ENCODE measurements around the gene CYTH3. TPM values are rescaled to one million over a fixed set of nuclear protein-coding genes. Genes with fewer than 3 reads are reported as not detected.
A peak's percentile ranks its signal among the peaks of the same experiment; 100 is the strongest.

The CYTH3 gene
- total and polyA plus RNA-seq, 2 of the 8 experiments (the other 6 are each of a cell fraction or from before 2014, with no cell fraction given) = 10.3 to 11.9 TPM

GRCh38 chr7:6198689-6199595, 73.5 kb downstream of the CYTH3 start:
- Histone ChIP-seq H2AK5ac (ENCODE audit: low read depth, low read length) (no peak overlapping the region), H3K4me3 (ENCODE audit: extremely low read depth in 1 of 4, insufficient read depth in 2 of 4, low read depth in 3 of 4, low read length in 4 of 4) (peak overlapping the region in 1 of 4 experiments; percentile 3; a peak in 1 of 8 replicates), H3K36me3 (ENCODE audit: control insufficient read depth in 2 of 4, insufficient read depth in 4 of 4, low read length in 3 of 4) (no peaks in the 10 kb centered on the region), H2BK12ac (ENCODE audit: low read depth, low read length) (peak overlapping the region; percentile 18; the same call in 1 of the 2 replicates), H2BK5ac (ENCODE audit: low read depth, low read length) (peak overlapping the region; percentile 62; the same call in 1 of the 2 replicates), H4K20me1 (replicated peaks in 1 of 2; ENCODE audit: control insufficient read depth in 1 of 2, insufficient read depth in 2 of 2, low read length in 2 of 2) (no peaks in the 10 kb centered on the region), H2BK20ac (ENCODE audit: low read length) (no peak overlapping the region), H2BK120ac (replicated peaks; ENCODE audit: low read depth, low read length) (peak overlapping the region; percentile 6), H3K4me2 (ENCODE audit: insufficient read depth in 1 of 2, low read depth in 2 of 2, low read length in 2 of 2) (peak overlapping the region; percentile 42 to 60; a peak in 3 of 4 replicates), H3K27me3 (replicated peaks in 1 of 4; ENCODE audit: control insufficient read depth in 3 of 4, extremely low read depth in 1 of 4, insufficient read depth in 3 of 4, low read length in 3 of 4) (no peaks in the 10 kb centered on the region), H3K23ac (ENCODE audit: insufficient read length) (no peak overlapping the region), H3K18ac (ENCODE audit: extremely low read depth, low read length) (no peak overlapping the region), H3K4me1 (replicated peaks in 1 of 4; ENCODE audit: control insufficient read depth in 3 of 4, insufficient read depth in 4 of 4, low read length in 3 of 4) (peaks cover 1 to 11% (median 7%) of the 10 kb centered on the region in 4 experiments), H3K9ac (replicated peaks in 1 of 4; ENCODE audit: extremely low read depth in 1 of 4, low read depth in 3 of 4, low read length in 3 of 4) (no peak overlapping the region), H3K79me2 (ENCODE audit: control insufficient read depth in 1 of 2, insufficient read depth in 2 of 2, low read length in 2 of 2) (no peaks in the 10 kb centered on the region), H3K4ac (replicated peaks; ENCODE audit: insufficient read length, low read depth, low read length) (peak overlapping the region; percentile 8), H4K5ac (ENCODE audit: insufficient read length, low read depth, low read length) (no peak overlapping the region), H4K8ac (ENCODE audit: extremely low read depth, insufficient read depth, low read length) (no peak overlapping the region), H3K23me2 (ENCODE audit: low read depth, low read length) (no peaks in the 10 kb centered on the region), H3K14ac (ENCODE audit: insufficient read length) (no peak overlapping the region), H2AFZ (ENCODE audit: low read length) (0 out of 2 replicates have a peak overlapping the region, but pooled peaks have one; percentile 14), H3K79me1 (ENCODE audit: low read depth, low read length) (no peaks in the 10 kb centered on the region), H3K56ac (replicated peaks; ENCODE audit: insufficient read length, low read depth, low read length) (no peak overlapping the region), H4K91ac (replicated peaks; ENCODE audit: insufficient read length, low read length) (peak overlapping the region; percentile 82), H3K9me3 (ENCODE audit: insufficient read depth in 2 of 2, low read depth in 1 of 2, low read length in 1 of 2) (no peaks in the 10 kb centered on the region), H2BK15ac (ENCODE audit: low read length) (no peak overlapping the region), H3K27ac (ENCODE audit: low read depth, low read length) (peak overlapping the region; percentile 40; the same call in 1 of the 2 replicates)
- DNase-seq (ENCODE audit: low read depth in 1 of 2, low spot score in 2 of 2) (no peak), FAIRE-seq (peak; percentile 82)
- ChIA-PET CTCF (ENCODE audit: partially characterized antibody) (interaction anchor here (1.0 kb wide), 2 partner anchors 16 to 39 kb away, joined by 3 to 5 read pairs; no protein-coding TSS in a partner anchor), POLR2A (ENCODE audit: partially characterized antibody) (interaction anchor here (0.7 to 1.5 kb wide), 5 partner anchors 11 to 191 kb away, joined by 3 read pairs; no protein-coding TSS in a partner anchor)
- 70% methylated on average over 4 of the region's 4 CpGs; no CpG with 5 or more reads in 1 of the 2 experiments for WGBS, 2 experiments (ENCODE audit: extremely low coverage in 1 of 2, insufficient coverage in 1 of 2, insufficient read length in 1 of 2, insufficient replicate concordance in 2 of 2, low coverage in 1 of 2, low lambda C conversion rate in 2 of 2, missing lambda C conversion rate in 1 of 2)
- TF ChIP-seq KDM1A (IDR thresholded peaks at IDR 0.05; ENCODE audit: borderline replicate concordance, low read length) = peak; percentile 32; the same call in 1 of the 2 replicates
- TF ChIP-seq ASH2L (IDR thresholded peaks at IDR 0.05; ENCODE audit: low read length) = peak; percentile 48
- peak; percentile 36; the same call in 1 of the 2 replicates for TF ChIP-seq TAF1 (IDR thresholded peaks at IDR 0.05; ENCODE audit: low read depth, low read length)
- no peak for TF ChIP-seq NRF1 (IDR thresholded peaks at IDR 0.05; ENCODE audit: low read depth, low read length)
- TF ChIP-seq ATF2 (IDR thresholded peaks at IDR 0.05; ENCODE audit: low read length) = 0 out of 2 replicates have a peak, but pooled peaks have one; percentile 27

All from H1 (cell line).